ENCODE measurements around the gene FADS2.

GRCh38 chr11:61864814-61865775 is 37.0 kb downstream of the FADS2 start:
- no peak for TF ChIP-seq CTCF (IDR thresholded peaks at IDR 0.05)
- TF ChIP-seq POLR2A (IDR thresholded peaks at IDR 0.05) = no peak
